BLaER1 treated with 17β-estradiol and CSF1 and Interleukin-3, amounts not matched to agents 10 nM and 100 nM (cell line): ENCODE data around the gene TJAP1.

ENCODE experiments used
- H3K27ac ChIP-seq, 11 experiments: shearing (Covaris generic); formaldehyde crosslinking; 2 replicates each; pipeline ENCODE4 v1.8.1; 2022
- H3K27me3 ChIP-seq, 11 experiments: shearing (Covaris generic); formaldehyde crosslinking; 2 replicates each; pipeline ENCODE4 v1.8.1; 2022
- H3K36me3 ChIP-seq, 11 experiments: shearing (Covaris generic); formaldehyde crosslinking; 2 replicates each; pipeline ENCODE4 v1.8.1; 2022
- H3K4me1 ChIP-seq, 10 experiments: shearing (Covaris generic); formaldehyde crosslinking; 2 replicates each; pipeline ENCODE4 v1.8.1; 2022
- H3K4me2 ChIP-seq, 11 experiments: shearing (Covaris generic); formaldehyde crosslinking; 2 replicates each; pipeline ENCODE4 v1.8.1; 2022
- H3K4me3 ChIP-seq, 10 experiments: shearing (Covaris generic); formaldehyde crosslinking; 2 replicates each; pipeline ENCODE4 v1.8.1; 2022
- H3K9ac ChIP-seq, 11 experiments: shearing (Covaris generic); formaldehyde crosslinking; 2 replicates each; pipeline ENCODE4 v1.8.1; 2022
- H3K9me3 ChIP-seq, 11 experiments: shearing (Covaris generic); formaldehyde crosslinking; replicated peaks in 1 of 11; 2 replicates each; pipeline ENCODE4 v1.8.1; 2022
- H4K20me1 ChIP-seq, 11 experiments: shearing (Covaris generic); formaldehyde crosslinking; 2 replicates each; pipeline ENCODE4 v1.8.1; 2022
- Cebpa-rat ChIP-seq, 11 experiments: shearing (Covaris generic); IDR thresholded peaks; 2 replicates each; pipeline ENCODE4 v1.8.1; 2022

The TJAP1 gene

GRCh38 chr6:43481075-43481474 is 3.7 kb downstream of the TJAP1 start:
- Histone ChIP-seq H4K20me1 (peaks cover 0 to 59% (median 31%) of the 10 kb centered on the region in 11 experiments; a peak in 17 of 22 replicates), H3K4me2 (peak overlapping the region in 2 of 11 experiments; percentile 93 to 97; a peak in 3 of 22 replicates), H3K4me1 (peaks cover 28 to 50% (median 37%) of the 10 kb centered on the region in 10 experiments), H3K27me3 (no peaks in the 10 kb centered on the region), H3K9ac (peak overlapping the region in 1 of 11 experiments; percentile 35; a peak in 1 of 22 replicates), H3K9me3 (no peaks in the 10 kb centered on the region), H3K36me3 (peaks cover 7 to 43% (median 18%) of the 10 kb centered on the region in 11 experiments; a peak in 20 of 22 replicates), H3K4me3 (no peak overlapping the region), H3K27ac (no peak overlapping the region)
- TF ChIP-seq Cebpa-rat (IDR thresholded peaks at IDR 0.05): no peak

GRCh38 chr6:43481591-43482236 is 4.3 kb downstream of the TJAP1 start:
- peak overlapping the region in 2 of 11 experiments; percentile 32 to 47; a peak in 2 of 22 replicates for H3K4me2 ChIP-seq
- H3K36me3 ChIP-seq: peaks cover 7 to 47% (median 24%) of the 10 kb centered on the region in 11 experiments; a peak in 20 of 22 replicates
- H3K27ac ChIP-seq: no peak overlapping the region
- H3K4me1 ChIP-seq: peaks cover 28 to 47% (median 34%) of the 10 kb centered on the region in 10 experiments
- H4K20me1 ChIP-seq: peaks cover 0 to 66% (median 37%) of the 10 kb centered on the region in 11 experiments; a peak in 17 of 22 replicates
- H3K9me3 ChIP-seq: no peaks in the 10 kb centered on the region
- no peaks in the 10 kb centered on the region for H3K27me3 ChIP-seq
- TF ChIP-seq Cebpa-rat (IDR thresholded peaks at IDR 0.05): no peak
- H3K4me3 ChIP-seq: no peak overlapping the region
- H3K9ac ChIP-seq: peak overlapping the region in 1 of 11 experiments; percentile 33; a peak in 2 of 22 replicates

- no peaks in the 10 kb centered on the region for H3K9me3 ChIP-seq
- H4K20me1 ChIP-seq: peaks cover 22 to 59% (median 43%) of the 10 kb centered on the region in 11 experiments; a peak in 21 of 22 replicates
- no peak for TF ChIP-seq Cebpa-rat (IDR thresholded peaks at IDR 0.05)
- H3K4me3 ChIP-seq: peak overlapping the region in 2 of 10 experiments; percentile 12 to 29; a peak in 2 of 20 replicates
- peak overlapping the region in 8 of 11 experiments; percentile 9 to 66 (median 46); a peak in 14 of 22 replicates for H3K27ac ChIP-seq
- peak overlapping the region in 9 of 11 experiments; percentile 11 to 65 (median 37); a peak in 11 of 22 replicates for H3K9ac ChIP-seq
- peaks cover 0 to 30% (median 2%) of the 10 kb centered on the region in 10 experiments; a peak in 13 of 20 replicates for H3K4me1 ChIP-seq
- peaks cover 0 to 51% (median 29%) of the 10 kb centered on the region in 11 experiments; a peak in 21 of 22 replicates for H3K36me3 ChIP-seq
- no peaks in the 10 kb centered on the region for H3K27me3 ChIP-seq
- H3K4me2 ChIP-seq: peak overlapping the region in 7 of 11 experiments; percentile 37 to 89 (median 80); a peak in 18 of 22 replicates
Measured at GRCh38 chr6:43488667-43489276, 11.4 kb downstream of the TJAP1 start.

GRCh38 chr6:43489277-43490072 is 12.1 kb downstream of the TJAP1 start:
- no peak for TF ChIP-seq Cebpa-rat (IDR thresholded peaks at IDR 0.05)
- Histone ChIP-seq H3K27me3 (no peaks in the 10 kb centered on the region), H3K9me3 (no peaks in the 10 kb centered on the region), H3K4me1 (peaks cover 0 to 37% (median 5%) of the 10 kb centered on the region in 10 experiments; a peak in 16 of 20 replicates), H3K36me3 (peaks cover 0 to 55% (median 30%) of the 10 kb centered on the region in 11 experiments; a peak in 21 of 22 replicates), H3K27ac (peak overlapping the region in 8 of 11 experiments; percentile 9 to 66 (median 46); a peak in 14 of 22 replicates), H3K9ac (peak overlapping the region in 8 of 11 experiments; percentile 11 to 65 (median 39); a peak in 12 of 22 replicates), H4K20me1 (peaks cover 29 to 59% (median 41%) of the 10 kb centered on the region in 11 experiments; a peak in 21 of 22 replicates), H3K4me3 (peak overlapping the region in 2 of 10 experiments; percentile 26 to 29; a peak in 3 of 20 replicates), H3K4me2 (peak overlapping the region in 7 of 11 experiments; percentile 37 to 89 (median 80); a peak in 18 of 22 replicates)

GRCh38 chr6:43490523-43490939 is 13.2 kb downstream of the TJAP1 start:
- no peaks in the 10 kb centered on the region for H3K27me3 ChIP-seq
- H3K36me3 ChIP-seq: peaks cover 0 to 45% (median 27%) of the 10 kb centered on the region in 11 experiments; a peak in 21 of 22 replicates
- H3K9me3 ChIP-seq: no peaks in the 10 kb centered on the region
- H3K27ac ChIP-seq: peak overlapping the region in 1 of 11 experiments; percentile 66; a peak in 1 of 22 replicates
- peaks cover 9 to 48% (median 16%) of the 10 kb centered on the region in 10 experiments for H3K4me1 ChIP-seq
- H3K4me2 ChIP-seq: peak overlapping the region in 5 of 11 experiments; percentile 71 to 89 (median 81); a peak in 10 of 22 replicates
- no peak overlapping the region for H3K4me3 ChIP-seq
- H4K20me1 ChIP-seq: peaks cover 20 to 59% (median 42%) of the 10 kb centered on the region in 11 experiments
- TF ChIP-seq Cebpa-rat (IDR thresholded peaks at IDR 0.05): no peak
- peak overlapping the region in 4 of 11 experiments; percentile 41 to 65 (median 60); a peak in 4 of 22 replicates for H3K9ac ChIP-seq

- peaks cover 6 to 57% (median 52%) of the 10 kb centered on the region in 11 experiments for H4K20me1 ChIP-seq
- no peak overlapping the region for H3K4me2 ChIP-seq
- H3K36me3 ChIP-seq: peaks cover 0 to 32% (median 19%) of the 10 kb centered on the region in 11 experiments; a peak in 20 of 22 replicates
- no peak overlapping the region for H3K27ac ChIP-seq
- no peak overlapping the region for H3K4me3 ChIP-seq
- peak overlapping the region in 1 of 11 experiments; percentile 2; a peak in 1 of 22 replicates for H3K9ac ChIP-seq
- no peaks in the 10 kb centered on the region for H3K27me3 ChIP-seq
- H3K9me3 ChIP-seq: no peaks in the 10 kb centered on the region
- no peak for TF ChIP-seq Cebpa-rat (IDR thresholded peaks at IDR 0.05)
- H3K4me1 ChIP-seq: peaks cover 19 to 56% (median 28%) of the 10 kb centered on the region in 10 experiments
Measured at GRCh38 chr6:43491750-43492661, 14.6 kb downstream of the TJAP1 start.

GRCh38 chr6:43492673-43493072 is 15.3 kb downstream of the TJAP1 start:
- Histone ChIP-seq H3K4me1 (peaks cover 19 to 55% (median 29%) of the 10 kb centered on the region in 10 experiments), H3K27ac (no peak overlapping the region), H3K9me3 (no peaks in the 10 kb centered on the region), H3K4me2 (no peak overlapping the region), H3K27me3 (no peaks in the 10 kb centered on the region), H3K36me3 (peaks cover 3 to 34% (median 25%) of the 10 kb centered on the region in 11 experiments), H3K4me3 (no peak overlapping the region), H3K9ac (0 out of 22 replicates have a peak overlapping the region, but pooled peaks of 1 of the 11 experiments have one; percentile 2), H4K20me1 (peaks cover 0 to 61% (median 52%) of the 10 kb centered on the region in 11 experiments)
- no peak for TF ChIP-seq Cebpa-rat (IDR thresholded peaks at IDR 0.05)
